ENCODE data around the gene CLMN.

- TF ChIP-seq POLR2AphosphoS5 (IDR thresholded peaks at IDR 0.05; ENCODE audit: low read depth, low read length) (no peak), POLR2A (IDR thresholded peaks at IDR 0.05; ENCODE audit: low read depth, low read length) (no peak), TAF1 (IDR thresholded peaks at IDR 0.05; ENCODE audit: low read depth, low read length) (no peak)
Measured at GRCh38 chr14:95141684-95142083, 178.0 kb downstream of the CLMN start.

All from GM12891 (cell line).